ENCODE data around the gene CDK8.
"Not testable (repeated sequence)": the region's sequence is repeated elsewhere in the genome, so short reads cannot be mapped to it uniquely, and the experiment has no call there.

The CDK8 gene

DNA sequence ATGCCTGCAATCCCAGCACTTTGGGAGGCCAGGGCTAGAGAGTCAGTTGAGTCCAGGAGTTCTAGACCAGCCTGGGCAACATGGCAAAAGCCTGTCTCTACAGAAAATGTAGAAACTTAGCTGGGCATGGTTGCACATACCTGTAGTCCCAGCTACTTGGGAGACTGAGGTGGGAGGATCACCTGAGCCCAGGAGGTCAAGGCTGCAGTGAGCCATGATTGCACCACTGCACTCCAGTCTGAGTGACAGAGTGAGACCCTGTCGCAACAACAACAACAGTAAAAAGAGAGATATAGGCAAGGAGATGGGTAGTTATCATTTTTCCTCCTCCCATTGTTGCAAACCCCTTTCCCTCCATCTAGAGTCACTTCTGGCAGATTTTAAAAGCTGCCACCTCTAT is 62.2 kb downstream of the CDK8 start:
- not testable (repeated sequence) for DNase-seq (ENCODE audit: low read depth in 2 of 2)

DNA sequence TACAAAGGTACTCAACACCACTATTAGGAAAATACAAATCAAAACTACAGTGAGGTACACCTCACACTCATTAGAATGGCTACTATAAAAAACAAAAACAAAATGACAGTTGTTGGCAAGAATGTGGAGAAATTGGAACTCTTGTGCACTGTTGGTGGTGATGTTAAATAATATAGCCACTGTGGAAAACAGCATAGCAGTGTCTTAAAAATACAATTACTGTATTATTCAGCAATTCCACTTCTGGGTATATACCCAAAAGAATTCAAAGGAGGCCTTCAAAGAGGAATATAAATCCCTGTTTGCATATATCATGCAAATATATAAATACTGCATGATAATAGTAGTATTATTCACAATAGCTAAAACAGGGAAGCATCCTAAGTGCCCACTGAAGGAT is 66.8 kb downstream of the CDK8 start:
- no peak for DNase-seq (ENCODE audit: low read depth in 2 of 2)

DNA sequence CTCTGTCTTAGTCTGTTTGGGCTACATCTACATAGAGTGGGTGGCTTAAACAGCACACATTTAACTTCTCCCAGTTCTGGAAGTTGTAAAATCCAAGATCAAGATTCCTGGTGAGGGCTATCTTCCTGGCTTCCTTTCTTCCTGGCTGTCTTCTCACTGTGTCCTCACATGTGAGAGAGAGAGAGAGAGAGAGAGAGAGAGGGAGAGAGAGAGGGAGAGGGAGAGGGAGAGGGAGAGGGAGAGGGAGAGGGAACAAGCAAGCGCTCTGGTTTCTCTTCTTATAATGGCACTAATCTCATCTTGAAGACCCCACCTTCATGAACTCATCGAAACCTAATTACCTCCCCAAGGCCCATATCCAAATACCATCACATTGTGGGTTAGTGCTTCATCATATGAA is 69.2 kb downstream of the CDK8 start:
- DNase-seq (ENCODE audit: low read depth in 2 of 2), result no peak

- no peak for DNase-seq (ENCODE audit: low read depth in 2 of 2)
Measured at GRCh38 chr13:26323764-26324163, 69.8 kb downstream of the CDK8 start.

- no peak for DNase-seq (ENCODE audit: low read depth in 2 of 2)
Measured at GRCh38 chr13:26324294-26324693, 70.4 kb downstream of the CDK8 start.

- no peak for DNase-seq (ENCODE audit: low read depth in 2 of 2)
Measured at GRCh38 chr13:26324867-26325266, 70.9 kb downstream of the CDK8 start.

DNA sequence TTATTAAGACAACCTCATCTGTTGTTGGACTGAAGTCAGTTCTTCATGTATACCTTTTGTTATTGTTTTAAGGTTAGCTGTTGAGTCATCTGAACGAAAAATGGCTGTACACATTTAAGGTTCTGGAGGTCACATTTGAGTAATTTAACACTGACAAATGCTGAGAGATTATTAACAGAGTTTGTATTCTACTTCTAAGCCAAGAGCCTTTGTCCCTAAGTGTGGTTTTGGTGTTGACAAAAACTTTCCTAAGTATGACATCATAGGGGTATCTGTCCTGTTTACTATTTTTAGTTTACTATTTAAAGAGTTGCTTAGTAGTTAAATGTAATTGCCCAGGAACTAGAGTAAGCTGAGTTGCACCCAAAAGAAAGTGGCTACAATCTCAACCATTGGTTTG is 71.9 kb downstream of the CDK8 start:
- DNase-seq (ENCODE audit: low read depth in 2 of 2), result no peak

DNA sequence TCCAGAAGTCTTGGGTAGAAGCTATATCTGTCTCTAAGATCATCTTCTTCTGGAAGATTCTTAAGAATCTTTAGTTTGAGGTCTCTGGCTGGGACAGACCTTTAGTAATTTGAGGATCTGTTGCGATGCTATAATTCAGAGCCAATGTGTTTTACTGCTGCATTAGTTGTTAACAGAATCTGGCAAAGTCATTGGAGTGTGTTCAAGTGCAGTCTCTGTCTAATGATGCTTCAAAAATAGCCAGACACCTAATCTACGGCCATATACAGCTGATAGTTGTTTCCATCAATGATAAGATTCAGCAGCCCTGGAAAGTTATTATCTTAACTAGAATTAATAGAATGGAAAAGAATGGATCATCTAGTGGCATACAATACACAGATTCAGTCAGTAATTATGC is 72.6 kb downstream of the CDK8 start:
- no peak for DNase-seq (ENCODE audit: low read depth in 2 of 2)

- no peak for DNase-seq (ENCODE audit: low read depth in 2 of 2)
Measured at GRCh38 chr13:26327940-26328725, 74.2 kb downstream of the CDK8 start.

- no peak for DNase-seq (ENCODE audit: low read depth in 2 of 2)
Measured at GRCh38 chr13:26335158-26335557, 81.2 kb downstream of the CDK8 start.

DNA sequence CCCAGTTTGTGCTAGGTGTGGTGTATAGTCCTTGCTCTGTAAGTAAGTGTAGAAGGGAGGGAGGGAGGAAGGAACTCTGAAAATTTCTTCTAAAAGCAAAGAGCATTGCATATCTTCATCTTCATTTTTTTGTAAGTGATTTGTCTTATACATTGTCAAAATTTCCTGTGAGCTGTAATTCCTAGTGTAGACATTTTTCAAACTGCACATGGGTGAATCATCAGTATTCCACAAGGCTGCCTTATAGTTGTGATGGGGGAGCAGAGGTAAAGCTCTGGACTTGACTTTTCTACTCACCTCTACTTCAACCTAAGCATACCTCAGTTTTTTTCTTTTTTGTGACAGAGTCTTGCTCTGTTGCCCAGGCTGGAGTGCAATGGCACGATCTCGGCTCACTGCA is 86.9 kb downstream of the CDK8 start:
- DNase-seq (ENCODE audit: low read depth in 2 of 2), result no peak

GRCh38 chr13:26342898-26343297 is 89.0 kb downstream of the CDK8 start:
- DNase-seq (ENCODE audit: low read depth in 2 of 2), result no peak

- DNase-seq (ENCODE audit: low read depth in 2 of 2), result no peak
Measured at GRCh38 chr13:26343816-26344215, 89.9 kb downstream of the CDK8 start.

DNA sequence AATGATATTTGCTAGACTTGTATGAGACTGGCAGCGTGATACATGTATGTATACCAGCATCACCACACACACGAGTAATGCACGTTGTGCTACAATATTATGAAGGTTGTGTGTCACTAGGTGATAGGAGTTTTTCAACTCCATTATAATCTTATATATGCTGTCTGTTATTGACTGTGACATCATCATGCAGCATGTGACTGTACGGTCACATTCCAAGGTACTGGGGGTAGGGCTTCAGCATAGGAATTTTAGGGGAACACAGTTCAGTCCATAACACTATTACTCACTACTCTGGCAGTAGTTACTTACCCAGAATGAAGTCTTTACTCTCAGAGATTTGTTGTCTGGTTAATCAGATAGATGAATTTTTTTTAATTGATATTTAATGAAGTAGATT is 91.1 kb downstream of the CDK8 start:
- no peak for DNase-seq (ENCODE audit: low read depth in 2 of 2)

DNA sequence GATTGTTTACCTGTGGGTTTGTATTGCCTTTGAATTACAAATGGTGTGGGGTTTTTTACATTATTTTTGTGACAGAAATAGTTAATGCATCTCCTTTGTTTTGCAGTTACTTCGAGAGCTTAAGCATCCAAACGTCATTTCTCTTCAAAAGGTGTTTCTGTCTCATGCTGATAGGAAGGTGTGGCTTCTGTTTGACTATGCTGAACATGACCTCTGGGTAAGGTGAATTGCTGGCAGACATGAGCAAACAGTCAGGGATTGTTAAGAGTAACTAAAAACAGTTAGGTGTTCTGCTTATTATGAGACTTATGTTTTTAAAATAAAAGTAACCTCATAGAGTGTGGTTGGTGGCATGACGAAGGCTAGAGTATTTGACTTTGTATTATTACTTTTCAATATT is 95.0 kb downstream of the CDK8 start:
- DNase-seq (ENCODE audit: low read depth in 2 of 2), result no peak

DNA sequence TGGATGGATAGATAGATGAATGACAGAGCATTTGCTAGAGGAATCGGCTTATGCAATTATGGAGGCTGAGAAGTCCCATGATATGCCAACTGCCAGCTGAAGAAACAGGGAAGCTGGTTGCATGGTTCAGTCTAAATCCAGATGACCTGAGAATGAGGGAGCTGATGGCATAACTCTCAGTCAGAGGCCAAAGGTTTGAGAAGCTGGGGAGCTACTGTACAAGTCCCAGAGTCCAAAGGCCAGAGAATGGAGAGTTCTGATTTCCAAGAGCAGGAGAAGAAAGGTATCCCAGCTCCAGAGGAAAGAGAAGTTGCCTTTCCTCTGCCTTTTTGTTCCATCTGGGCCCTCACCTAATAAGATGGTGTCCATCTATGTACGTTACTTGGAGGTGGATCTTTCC is 108.3 kb downstream of the CDK8 start:
- DNase-seq (ENCODE audit: low read depth in 2 of 2), result no peak

DNA sequence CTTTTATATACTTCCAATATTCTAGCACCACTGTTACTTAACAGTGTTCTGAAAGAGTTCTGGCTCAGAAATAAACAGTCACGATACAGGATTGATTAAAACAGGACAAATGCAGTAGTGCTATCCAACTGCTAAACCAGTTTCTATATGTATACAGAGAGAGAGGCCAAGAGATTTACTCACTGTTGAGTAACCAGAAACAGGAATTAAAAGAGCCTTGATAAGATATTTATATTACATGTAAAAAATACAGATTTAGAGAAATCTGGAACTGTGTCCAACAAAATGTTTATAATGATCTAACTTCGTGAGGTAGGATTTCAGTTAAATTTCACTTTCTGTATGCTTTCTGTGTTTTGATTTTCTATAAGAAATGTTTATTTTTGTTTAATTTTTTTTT is 116.6 kb downstream of the CDK8 start:
- DNase-seq (ENCODE audit: low read depth in 2 of 2), result no peak

DNA sequence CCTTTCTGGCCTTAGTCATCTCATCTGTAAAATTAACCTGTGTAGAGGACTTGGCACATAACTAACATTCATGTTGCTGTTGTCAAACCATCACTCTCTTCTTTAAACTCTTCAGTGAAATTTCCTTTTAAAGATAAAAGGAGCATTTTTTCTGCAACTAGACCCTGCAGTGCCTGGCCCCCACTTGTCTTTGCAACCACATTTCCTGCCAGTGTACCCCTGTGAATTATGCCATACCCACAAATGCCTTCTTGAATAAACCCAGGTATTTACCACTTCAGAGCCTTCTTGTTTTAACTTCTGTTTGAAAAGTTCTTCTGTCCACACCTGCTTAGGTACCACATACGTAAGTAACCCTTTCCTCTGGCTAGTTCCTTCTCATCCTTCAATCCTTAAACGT is 118.8 kb downstream of the CDK8 start:
- no peak for DNase-seq (ENCODE audit: low read depth in 2 of 2)

DNA sequence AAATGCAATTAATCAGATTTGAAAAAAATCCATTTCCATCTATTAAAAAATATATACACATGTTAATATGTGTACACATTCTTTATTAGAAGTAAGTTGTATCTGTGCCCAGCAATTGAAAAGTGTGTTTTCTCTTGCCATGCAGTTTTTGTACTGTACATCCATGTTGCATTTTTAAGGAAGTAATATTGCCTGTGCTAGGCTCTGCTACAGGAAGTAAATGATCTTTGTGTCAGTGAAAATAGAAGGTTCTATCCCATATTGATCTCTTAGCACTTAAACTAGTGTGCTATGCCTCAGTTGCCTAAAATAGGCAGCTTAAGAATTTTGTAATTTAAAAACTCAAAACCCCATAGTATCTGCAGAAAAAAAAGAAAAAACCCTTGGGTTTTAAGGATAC is 122.5 kb downstream of the CDK8 start:
- DNase-seq (ENCODE audit: low read depth in 2 of 2), result no peak

DNA sequence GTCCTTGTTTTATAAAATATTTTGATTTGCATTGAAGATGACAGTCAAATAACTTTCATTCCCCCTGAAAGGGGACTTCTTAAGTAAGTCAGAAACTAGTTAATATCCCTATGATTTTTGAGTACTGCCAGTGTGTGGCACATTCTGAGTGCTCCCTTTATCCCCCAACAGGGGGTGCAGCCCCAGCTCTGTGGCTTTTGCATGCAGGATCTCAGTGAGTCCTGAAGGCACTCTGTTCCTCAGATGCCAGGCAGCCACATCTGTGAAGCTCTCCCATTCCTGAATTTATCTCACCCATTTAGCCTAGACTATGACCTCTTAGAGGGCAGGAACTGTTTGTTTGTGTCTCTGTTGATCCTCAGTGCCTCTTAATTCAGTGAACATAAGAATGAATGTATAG is 123.1 kb downstream of the CDK8 start:
- DNase-seq (ENCODE audit: low read depth in 2 of 2), result no peak

- DNase-seq (ENCODE audit: low read depth in 2 of 2), result no peak
Measured at GRCh38 chr13:26378116-26378515, 124.2 kb downstream of the CDK8 start.

GRCh38 chr13:26379831-26380230 is 125.9 kb downstream of the CDK8 start:
- no peak for DNase-seq (ENCODE audit: low read depth in 2 of 2)

- no peak for DNase-seq (ENCODE audit: low read depth in 2 of 2)
Measured at GRCh38 chr13:26380930-26381329, 127.0 kb downstream of the CDK8 start.

DNA sequence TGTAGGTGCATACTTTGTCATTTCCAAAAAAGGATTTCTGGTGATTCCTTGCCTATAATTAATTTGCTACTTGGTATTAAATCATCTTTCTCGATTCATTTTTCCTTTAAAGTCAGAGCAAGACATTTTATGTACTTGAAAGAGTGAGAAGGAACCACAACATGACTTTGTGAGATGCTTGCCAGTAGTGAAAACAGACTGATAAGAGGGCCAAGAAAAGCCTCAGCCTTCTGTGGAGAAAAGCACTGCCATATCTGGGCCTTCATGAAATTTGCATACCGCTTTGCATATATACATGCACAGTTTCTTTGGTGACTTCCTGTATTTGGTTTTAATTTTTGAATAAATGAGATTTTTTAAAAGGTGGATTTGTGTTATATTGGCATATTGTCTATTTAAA is 128.4 kb downstream of the CDK8 start:
- DNase-seq (ENCODE audit: low read depth in 2 of 2), result no peak
